ENCODE data around the gene SARS1.

The SARS1 gene

DNA sequence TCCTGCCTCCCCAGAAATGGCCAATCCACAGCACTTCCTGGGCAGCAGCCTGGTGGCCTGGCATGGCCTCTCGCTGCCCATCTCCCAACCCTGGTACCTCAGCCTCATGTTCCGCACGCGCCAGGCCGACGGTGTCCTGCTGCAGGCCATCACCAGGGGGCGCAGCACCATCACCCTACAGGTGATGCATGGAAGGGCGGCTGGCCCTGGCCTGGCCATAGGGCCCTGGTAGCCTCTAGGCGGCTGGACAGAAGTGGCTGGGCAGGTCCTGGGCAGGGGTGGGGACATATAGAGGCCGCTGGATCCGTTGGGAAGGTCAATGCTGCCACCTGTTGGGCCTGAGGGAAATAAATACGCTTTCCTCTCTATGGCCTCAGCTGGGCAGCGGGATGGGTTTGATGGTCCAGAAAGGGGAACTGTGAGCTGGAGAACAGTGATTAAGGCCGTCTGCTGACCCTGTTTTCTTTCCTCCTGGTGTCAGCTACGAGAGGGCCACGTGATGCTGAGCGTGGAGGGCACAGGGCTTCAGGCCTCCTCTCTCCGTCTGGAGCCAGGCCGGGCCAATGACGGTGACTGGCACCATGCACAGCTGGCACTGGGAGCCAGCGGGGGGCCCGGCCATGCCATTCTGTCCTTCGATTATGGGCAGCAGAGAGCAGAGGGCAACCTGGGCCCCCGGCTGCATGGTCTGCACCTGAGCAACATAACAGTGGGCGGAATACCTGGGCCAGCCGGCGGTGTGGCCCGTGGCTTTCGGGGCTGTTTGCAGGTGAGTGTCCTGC lies 50.1 kb downstream of the SARS1 start:
- no peak for FAIRE-seq

GRCh38 chr1:109264379-109264755 lies 50.6 kb downstream of the SARS1 start:
- no peak for FAIRE-seq

- no peak for FAIRE-seq
Measured at GRCh38 chr1:109265016-109265415, 51.3 kb downstream of the SARS1 start.

- FAIRE-seq = no peak
Measured at GRCh38 chr1:109265741-109266330, 52.1 kb downstream of the SARS1 start.

- no peak for FAIRE-seq
Measured at GRCh38 chr1:109266965-109267364, 53.2 kb downstream of the SARS1 start.

GRCh38 chr1:109267743-109268300 lies 54.1 kb downstream of the SARS1 start:
- FAIRE-seq = no peak

- no peak for FAIRE-seq
Measured at GRCh38 chr1:109268431-109269211, 54.9 kb downstream of the SARS1 start.

GRCh38 chr1:109269212-109269980 lies 55.7 kb downstream of the SARS1 start:
- no peak for FAIRE-seq

- FAIRE-seq = no peak
Measured at GRCh38 chr1:109269981-109270622, 56.4 kb downstream of the SARS1 start.

GRCh38 chr1:109270623-109271317 lies 57.1 kb downstream of the SARS1 start:
- FAIRE-seq = no peak

GRCh38 chr1:109271458-109271857 lies 57.7 kb downstream of the SARS1 start:
- no peak for FAIRE-seq

GRCh38 chr1:109272021-109272799 lies 58.5 kb downstream of the SARS1 start:
- FAIRE-seq = no peak

- FAIRE-seq = no peak
Measured at GRCh38 chr1:109272831-109273547, 59.3 kb downstream of the SARS1 start.

GRCh38 chr1:109273570-109274288 lies 60.0 kb downstream of the SARS1 start:
- FAIRE-seq = no peak

GRCh38 chr1:109274533-109275476 lies 61.1 kb downstream of the SARS1 start:
- FAIRE-seq = no peak

DNA sequence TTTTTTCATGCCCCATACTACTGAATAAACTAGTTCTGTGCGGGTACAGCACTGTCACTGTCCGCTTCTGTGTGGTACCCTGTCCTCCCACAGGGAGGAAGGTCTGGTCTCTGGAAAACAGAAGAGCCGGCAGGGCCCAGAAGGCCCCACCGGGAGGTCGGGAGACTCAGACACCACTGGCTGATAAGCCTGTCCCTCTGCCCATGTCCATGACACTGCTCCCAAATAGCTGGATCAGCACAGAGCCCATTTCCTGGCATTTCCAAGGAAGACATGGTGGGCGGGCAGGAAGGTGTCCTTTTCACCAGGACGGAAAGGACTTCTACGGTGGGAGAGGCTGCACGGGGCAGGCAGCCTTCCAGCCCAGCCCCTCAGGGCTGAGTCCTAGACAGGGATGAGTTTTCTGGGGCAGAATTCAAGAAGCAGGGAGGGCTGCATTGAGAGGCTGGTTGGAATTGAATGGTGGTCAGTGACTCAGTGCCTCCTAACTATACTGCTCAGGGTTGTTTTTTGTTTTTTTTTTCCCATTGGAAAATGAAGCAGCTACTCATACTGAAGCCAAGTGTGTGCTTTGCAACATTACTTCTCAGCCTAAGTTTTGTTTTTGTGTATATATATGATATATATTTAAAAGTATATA lies 62.1 kb downstream of the SARS1 start:
- no peak for FAIRE-seq

DNA sequence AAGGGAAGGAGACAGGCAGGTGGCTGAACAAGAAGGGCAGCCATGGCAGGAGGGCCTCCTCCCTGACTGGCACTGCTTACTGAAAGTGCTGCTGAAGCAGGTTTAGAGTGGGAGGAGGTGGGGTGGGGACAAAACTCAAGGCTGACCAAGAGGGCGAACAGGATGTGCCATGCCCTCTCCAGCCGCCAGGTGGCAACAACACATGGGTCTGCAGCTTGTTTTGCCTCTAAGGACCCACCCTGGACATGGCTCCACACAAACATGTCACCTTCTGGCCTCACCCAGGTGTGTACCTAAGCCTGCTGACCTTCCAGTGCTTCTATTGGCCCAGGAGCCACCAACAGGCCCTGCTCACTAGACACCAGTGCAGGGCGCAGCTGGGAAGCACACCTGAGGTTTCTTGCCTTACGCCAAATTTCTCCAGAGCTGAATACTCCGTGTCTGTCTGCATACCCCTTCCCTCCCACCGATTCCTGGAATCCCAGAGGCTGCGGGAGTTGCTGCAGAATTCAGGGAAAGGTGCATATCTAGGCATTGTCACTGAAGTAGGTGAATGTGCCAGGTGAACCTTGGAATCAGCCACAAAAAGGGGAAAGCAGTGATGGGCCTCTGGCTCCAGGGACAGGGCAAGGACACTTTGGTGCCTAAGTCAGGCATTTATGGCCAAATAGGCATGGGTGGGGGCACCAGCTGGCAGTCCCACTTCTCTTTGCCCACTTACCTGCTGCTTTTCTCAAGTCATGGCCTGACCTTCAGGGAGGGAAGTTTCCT lies 63.9 kb downstream of the SARS1 start:
- no peak for FAIRE-seq

Measured in G401.6 (cell line).